H9 (cell line): ENCODE measurements around the gene CFAP97. TPM values are rescaled to one million over a fixed set of nuclear protein-coding genes. Genes with fewer than 3 reads are reported as not detected.

ENCODE experiments used
- DNase-seq: peaks from one replicate; pipeline ENCODE4 v3.0.0-alpha.2; 2017
- H2AFZ ChIP-seq: one replicate; pipeline ENCODE4 v1.6.1; 2013; ENCODE audit warnings: mild to moderate bottlenecking, low read length, control low read depth, moderate library complexity
- H2AK5ac ChIP-seq: 2 replicates; pipeline ENCODE4 v1.6.1; 2013; ENCODE audit warnings: low read length, control low read depth, mixed read lengths; ENCODE audit not compliant: insufficient read length
- H2BK120ac ChIP-seq: one replicate; pipeline ENCODE4 v1.6.1; 2013; ENCODE audit warnings: low read depth, mild to moderate bottlenecking, low read length, control low read depth, inconsistent platforms; ENCODE audit not compliant: poor library complexity, severe bottlenecking
- H2BK12ac ChIP-seq: 2 replicates; pipeline ENCODE4 v1.6.1; 2013; ENCODE audit warnings: low read length, control low read depth, mixed read lengths, low read depth; ENCODE audit not compliant: insufficient read length
- H2BK15ac ChIP-seq: 2 replicates; pipeline ENCODE4 v1.6.1; 2013; ENCODE audit warnings: low read depth, low read length, control low read depth
- H2BK20ac ChIP-seq: one replicate; pipeline ENCODE4 v1.6.1; 2013; ENCODE audit warnings: low read depth, mild to moderate bottlenecking, low read length, control low read depth, inconsistent platforms; ENCODE audit not compliant: poor library complexity, severe bottlenecking
- H2BK5ac ChIP-seq: 2 replicates; pipeline ENCODE4 v1.6.1; 2013; ENCODE audit warnings: low read length, control low read depth, mixed read lengths; ENCODE audit not compliant: insufficient read length
- H3K14ac ChIP-seq: 2 replicates; pipeline ENCODE4 v1.6.1; 2013; ENCODE audit warnings: low read length, control low read depth; ENCODE audit not compliant: insufficient read depth
- H3K18ac ChIP-seq: 2 replicates; pipeline ENCODE4 v1.6.1; 2013; ENCODE audit warnings: low read depth, mild to moderate bottlenecking, mixed read lengths, low read length, control low read depth; ENCODE audit not compliant: insufficient read length
- H3K23ac ChIP-seq: 2 replicates; pipeline ENCODE4 v1.6.1; 2013; ENCODE audit warnings: low read length, control low read depth, mixed read lengths, low read depth; ENCODE audit not compliant: insufficient read length
- H3K23me2 ChIP-seq: 2 replicates; pipeline ENCODE4 v1.6.1; 2013; ENCODE audit warnings: low read depth, mild to moderate bottlenecking, mixed read lengths, low read length, control low read depth; ENCODE audit not compliant: insufficient read length, poor library complexity, severe bottlenecking
- H3K27ac ChIP-seq: 2 replicates; pipeline ENCODE4 v1.5.1; 2013; ENCODE audit warnings: low read length, control low read depth, mixed read lengths, low read depth; ENCODE audit not compliant: insufficient read length
- H3K27me3 ChIP-seq: 2 replicates; pipeline ENCODE4 v1.6.1; 2013; ENCODE audit warnings: low read length, control low read depth, inconsistent platforms; ENCODE audit not compliant: insufficient read depth
- H3K4ac ChIP-seq: 2 replicates; pipeline ENCODE4 v1.6.1; 2013; ENCODE audit warnings: low read depth, mild to moderate bottlenecking, control low read depth, inconsistent platforms, low read length, moderate library complexity
- H3K4me1 ChIP-seq: 2 replicates; pipeline ENCODE4 v1.6.1; 2013; ENCODE audit warnings: low read length, control low read depth, inconsistent platforms; ENCODE audit not compliant: insufficient read depth
- H3K4me2 ChIP-seq: 2 replicates; pipeline ENCODE4 v1.6.1; 2013; ENCODE audit warnings: low read length, control low read depth, mixed read lengths; ENCODE audit not compliant: insufficient read length, insufficient read depth
- H3K56ac ChIP-seq: 2 replicates; pipeline ENCODE4 v1.6.1; 2013; ENCODE audit warnings: low read depth, mild to moderate bottlenecking, mixed read lengths, low read length, control low read depth; ENCODE audit not compliant: insufficient read length
- H3K79me1 ChIP-seq: 2 replicates; pipeline ENCODE4 v1.6.1; 2013; ENCODE audit warnings: low read depth, mild to moderate bottlenecking, moderate library complexity, low read length, control low read depth, inconsistent platforms; ENCODE audit not compliant: insufficient read depth, poor library complexity, severe bottlenecking
- H3K79me2 ChIP-seq: 2 replicates; pipeline ENCODE4 v1.6.1; 2013; ENCODE audit warnings: low read length, control low read depth, inconsistent platforms; ENCODE audit not compliant: insufficient read depth
- H3K9ac ChIP-seq: 2 replicates; pipeline ENCODE4 v1.6.1; 2013; ENCODE audit warnings: low read length, control low read depth, mixed read lengths; ENCODE audit not compliant: insufficient read length; ENCODE audit errors: extremely low read depth
- H3K9me3 ChIP-seq: one replicate; pipeline ENCODE4 v1.6.1; 2013; ENCODE audit warnings: low read depth, low read length, inconsistent platforms; ENCODE audit not compliant: control insufficient read depth
- H3T11ph ChIP-seq: one replicate; pipeline ENCODE4 v1.6.1; 2013; ENCODE audit warnings: mild to moderate bottlenecking, low read length, control low read depth, inconsistent platforms
- H4K20me1 ChIP-seq: one replicate; pipeline ENCODE4 v1.6.1; 2013; ENCODE audit not compliant: control insufficient read depth, insufficient read length, insufficient read depth
- H4K5ac ChIP-seq: 2 replicates; pipeline ENCODE4 v1.6.1; 2013; ENCODE audit warnings: low read depth, mild to moderate bottlenecking, mixed read lengths, low read length, control low read depth; ENCODE audit not compliant: insufficient read length
- H4K8ac ChIP-seq: replicated peaks from 2 replicates; pipeline ENCODE4 v1.6.1; 2013; ENCODE audit warnings: low read length, control low read depth, mixed read lengths, low read depth; ENCODE audit not compliant: insufficient read length
- H4K91ac ChIP-seq: 2 replicates; pipeline ENCODE4 v1.6.1; 2013; ENCODE audit warnings: low read depth, mild to moderate bottlenecking, moderate library complexity, mixed read lengths, low read length, control low read depth; ENCODE audit not compliant: insufficient read length
- H3K27ac Mint-ChIP-seq, 3 experiments: 2 replicates in 2 of 3; 3 replicates in 1 of 3; pipeline ENCODE4 v1.8.0; 2020 to 2021; ENCODE audit warnings: mixed read lengths in 3 of 3, mild to moderate bottlenecking in 1 of 3, moderate library complexity in 1 of 3
- H3K27me3 Mint-ChIP-seq: 2 replicates; pipeline ENCODE4 v1.8.0; 2021; ENCODE audit warnings: low read depth, mild to moderate bottlenecking, moderate library complexity, mixed read lengths
- H3K36me3 Mint-ChIP-seq, 3 experiments: 2 replicates in 2 of 3; 3 replicates in 1 of 3; pipeline ENCODE4 v1.8.0; 2020 to 2021; ENCODE audit warnings: low read depth in 3 of 3, mixed read lengths in 3 of 3; ENCODE audit not compliant: insufficient read depth in 1 of 3
- H3K4me1 Mint-ChIP-seq, 2 experiments: 2 replicates each; pipeline ENCODE4 v1.8.0; 2020; ENCODE audit warnings: mixed read lengths in 2 of 2
- H3K4me3 Mint-ChIP-seq, 2 experiments: 2 replicates in 1 of 2; 3 replicates in 1 of 2; pipeline ENCODE4 v1.8.0; 2020 to 2021; ENCODE audit warnings: mild to moderate bottlenecking in 2 of 2, mixed read lengths in 2 of 2, moderate library complexity in 1 of 2
- H3K9me3 Mint-ChIP-seq, 2 experiments: 2 replicates in 1 of 2; 3 replicates in 1 of 2; pipeline ENCODE4 v1.8.0; 2020; ENCODE audit warnings: mild to moderate bottlenecking in 2 of 2, mixed read lengths in 2 of 2, moderate library complexity in 1 of 2
- CTCF ChIP-seq: fragments of 200-600 bp; sonication (generic); conservative IDR thresholded peaks from 3 replicates; pipeline ENCODE4 v1.8.0; 2021; ENCODE audit warnings: antibody characterized with exemption, mild to moderate bottlenecking
- WGBS: extraction: QIAGEN DNeasy Blood & Tissue Kit; methylation state at CpG from one replicate; pipeline ENCODE4 v1.1.7; 2013; ENCODE audit warnings: missing lambda C conversion rate, low lambda C conversion rate, mixed read lengths; ENCODE audit not compliant: insufficient read length; ENCODE audit errors: extremely low coverage; 5-methylcytosine and 5-hydroxymethylcytosine counted together
- total RNA-seq: library from RNA; stranded (reverse); gene quantifications from 2 replicates; pipeline ENCODE4 v1.2.1, GENCODE V29; 2021

Gene CFAP97
- total RNA-seq, 1 experiment from 2014 or later: 39.3 TPM

GRCh38 chr4:185182239-185182638 lies 21.6 kb downstream of the CFAP97 start:
- H2BK5ac ChIP-seq: no peak overlapping the region
- H3K79me1 ChIP-seq: peaks cover 4% of the 10 kb centered on the region
- no CpG with 5 or more reads among the region's 2 CpGs for WGBS
- no peak overlapping the region for H4K8ac ChIP-seq
- H4K5ac ChIP-seq: no peak overlapping the region
- no peaks in the 10 kb centered on the region for H3K9me3 Mint-ChIP-seq
- H3K27ac ChIP-seq: no peak overlapping the region
- DNase-seq: no peak
- H3K27ac Mint-ChIP-seq: peak overlapping the region; percentile 15 to 63 (median 34); a peak in 4 of 7 replicates
- H3K23me2 ChIP-seq: no peaks in the 10 kb centered on the region
- no peaks in the 10 kb centered on the region for H3K27me3 ChIP-seq
- H2BK20ac ChIP-seq: no peak overlapping the region
- H2BK120ac ChIP-seq: no peak overlapping the region
- peaks cover 23 to 28% of the 10 kb centered on the region in 2 experiments for H3K4me1 Mint-ChIP-seq
- no peak overlapping the region for H3K9ac ChIP-seq
- H3K23ac ChIP-seq: no peak overlapping the region
- H3K4me1 ChIP-seq: peaks cover 8% of the 10 kb centered on the region
- no peak overlapping the region for H2BK15ac ChIP-seq
- H3K9me3 ChIP-seq: no peaks in the 10 kb centered on the region
- H3K27me3 Mint-ChIP-seq: no peaks in the 10 kb centered on the region
- H3K4ac ChIP-seq: no peak overlapping the region
- no peak overlapping the region for H2AFZ ChIP-seq
- H3T11ph ChIP-seq: no peak overlapping the region
- TF ChIP-seq CTCF: no peak
- H4K91ac ChIP-seq: no peak overlapping the region
- H3K14ac ChIP-seq: no peak overlapping the region
- H2AK5ac ChIP-seq: no peak overlapping the region
- H3K56ac ChIP-seq: no peak overlapping the region
- H2BK12ac ChIP-seq: no peak overlapping the region
- H4K20me1 ChIP-seq: no peaks in the 10 kb centered on the region
- no peak overlapping the region for H3K4me3 Mint-ChIP-seq
- peaks cover 0 to under 1% (median 0%) of the 10 kb centered on the region in 3 experiments; a peak in 2 of 7 replicates for H3K36me3 Mint-ChIP-seq
- peaks cover 2% of the 10 kb centered on the region; the same call in 1 of the 2 replicates for H3K79me2 ChIP-seq
- H3K18ac ChIP-seq: no peak overlapping the region
- H3K4me2 ChIP-seq: no peak overlapping the region
